Activated CD4-positive, alpha-beta memory T cell treated with anti-CD3 and anti-CD28 coated beads for 36 hours (primary cell): ENCODE measurements around the gene OR1I1. TPM values are rescaled to one million over a fixed set of nuclear protein-coding genes. Genes with fewer than 3 reads are reported as not detected.

Experiments
- CTCF ChIA-PET: fragments of 350-600 bp; sonication (Branson Sonifier 250); formaldehyde crosslinking; loops from one replicate; lab custom pipeline; 2021; ENCODE audit warnings: antibody characterized with exemption, inconsistent platforms; lab: Charles Lee
- POLR2A ChIA-PET: fragments of 350-600 bp; sonication (Branson Sonifier 250); formaldehyde crosslinking; loops from one replicate; lab custom pipeline; 2021; ENCODE audit warnings: antibody characterized with exemption; lab: Charles Lee
- DNase-seq: peaks from one replicate; pipeline ENCODE4 v3.0.0-alpha.2; 2020
- H3K27ac Mint-ChIP-seq: one replicate; pipeline ENCODE4 v1.8.0; 2021; ENCODE audit warnings: mixed read lengths
- H3K27me3 Mint-ChIP-seq: one replicate; pipeline ENCODE4 v1.8.0; 2021; ENCODE audit warnings: mixed read lengths
- H3K36me3 Mint-ChIP-seq: one replicate; pipeline ENCODE4 v1.8.0; 2021; ENCODE audit warnings: mixed read lengths
- H3K4me1 Mint-ChIP-seq: one replicate; pipeline ENCODE4 v1.8.0; 2021; ENCODE audit warnings: low read depth, mixed read lengths
- H3K4me3 Mint-ChIP-seq: one replicate; pipeline ENCODE4 v1.8.0; 2021; ENCODE audit warnings: mild to moderate bottlenecking, mixed read lengths
- H3K9me3 Mint-ChIP-seq: one replicate; pipeline ENCODE4 v1.8.0; 2021; ENCODE audit warnings: mixed read lengths
- intact Hi-C: fragments of 100-400 bp; cut with micrococcal nuclease; formaldehyde crosslinking; loops from one replicate; pipeline ENCODE4 v1.15.1; 2023
- total RNA-seq, 2 experiments: library from RNA; stranded (reverse); gene quantifications; one replicate each; pipeline ENCODE4 v1.2.3, GENCODE V29; 2021

Gene OR1I1
- total RNA-seq, 2 experiments from 2014 or later: not detected

DNA sequence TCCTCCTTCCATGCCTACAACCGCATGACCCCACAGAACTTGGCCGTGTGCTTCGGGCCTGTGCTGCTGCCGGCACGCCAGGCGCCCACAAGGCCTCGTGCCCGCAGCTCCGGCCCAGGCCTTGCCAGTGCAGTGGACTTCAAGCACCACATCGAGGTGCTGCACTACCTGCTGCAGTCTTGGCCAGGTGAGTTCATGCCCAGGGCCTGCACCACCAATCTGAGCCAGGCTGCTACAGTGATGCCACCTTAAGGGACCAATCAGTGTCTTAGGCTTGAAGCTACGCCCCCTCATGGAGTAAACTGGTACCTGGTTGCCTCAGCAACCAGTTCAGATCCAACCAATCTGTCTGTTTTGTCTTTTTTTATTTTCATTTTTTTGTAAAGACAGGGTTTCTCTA is 30.4 kb downstream of the OR1I1 start:
- no peaks in the 10 kb centered on the region for H3K9me3 Mint-ChIP-seq
- CTCF ChIA-PET: interaction anchor here (0.7 to 2.8 kb wide), 3 partner anchors 11 to 132 kb away, joined by 3 to 10 read pairs (median 5); no protein-coding TSS in a partner anchor

DNA sequence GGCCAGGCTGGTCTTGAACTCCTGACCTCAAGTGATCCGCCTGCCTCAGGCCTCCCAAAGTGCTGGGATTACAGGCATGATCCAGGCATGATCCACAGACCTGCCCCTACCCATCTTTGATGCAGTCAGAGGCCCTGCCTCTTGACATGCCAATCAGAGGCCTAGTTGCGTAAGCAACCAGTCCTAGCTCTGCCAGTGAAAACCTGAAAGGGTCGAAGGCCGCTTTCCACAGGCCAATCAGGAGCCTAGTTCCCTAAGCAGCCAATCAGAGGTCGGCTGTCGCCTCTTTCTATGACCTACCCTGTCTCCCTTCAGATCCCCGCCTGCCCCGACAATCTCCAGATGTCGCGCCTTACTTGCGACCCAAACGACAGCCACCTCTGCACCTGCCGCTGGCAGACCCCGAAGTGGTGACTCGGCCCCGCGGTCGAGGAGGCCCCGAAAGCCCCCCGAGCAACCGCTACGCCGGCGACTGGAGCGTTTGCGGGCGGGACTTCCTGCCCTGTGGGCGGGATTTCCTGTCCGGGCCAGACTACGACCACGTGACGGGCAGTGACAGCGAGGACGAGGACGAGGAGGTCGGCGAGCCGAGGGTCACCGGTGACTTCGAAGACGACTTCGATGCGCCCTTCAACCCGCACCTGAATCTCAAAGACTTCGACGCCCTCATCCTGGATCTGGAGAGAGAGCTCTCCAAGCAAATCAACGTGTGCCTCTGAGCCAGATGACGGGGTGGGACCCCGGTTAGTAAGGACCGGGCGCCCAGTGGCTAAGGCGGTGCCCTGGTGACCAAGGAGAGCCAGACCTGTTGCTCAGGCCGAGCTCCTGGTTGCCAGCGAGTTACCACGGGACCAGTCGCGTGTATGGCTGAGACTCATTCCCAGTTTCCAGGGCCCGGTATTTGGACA is 31.5 kb downstream of the OR1I1 start:
- POLR2A ChIA-PET: no interaction called here
- H3K27me3 Mint-ChIP-seq: peaks cover 1% of the 10 kb centered on the region
- no peak overlapping the region for H3K27ac Mint-ChIP-seq
- peaks cover 19% of the 10 kb centered on the region for H3K36me3 Mint-ChIP-seq
- CTCF ChIA-PET: interaction anchor here (2.8 kb wide), 1 partner anchor 12 kb away, joined by 10 read pairs; no protein-coding TSS in a partner anchor
- H3K9me3 Mint-ChIP-seq: no peaks in the 10 kb centered on the region
- intact Hi-C loops: no loop called here
- H3K4me3 Mint-ChIP-seq: no peak overlapping the region
- no peaks in the 10 kb centered on the region for H3K4me1 Mint-ChIP-seq
- DNase-seq: no peak

More for the DNA sequence above, 30.4 kb downstream of the OR1I1 start:
- Mint-ChIP-seq H3K27ac (no peak overlapping the region), H3K4me1 (peaks cover 6% of the 10 kb centered on the region), H3K27me3 (peaks cover 7% of the 10 kb centered on the region), H3K4me3 (no peak overlapping the region), H3K36me3 (peaks cover 12% of the 10 kb centered on the region)
- POLR2A ChIA-PET: no interaction called here
- DNase-seq: no peak
- intact Hi-C loops: no loop called here

DNA sequence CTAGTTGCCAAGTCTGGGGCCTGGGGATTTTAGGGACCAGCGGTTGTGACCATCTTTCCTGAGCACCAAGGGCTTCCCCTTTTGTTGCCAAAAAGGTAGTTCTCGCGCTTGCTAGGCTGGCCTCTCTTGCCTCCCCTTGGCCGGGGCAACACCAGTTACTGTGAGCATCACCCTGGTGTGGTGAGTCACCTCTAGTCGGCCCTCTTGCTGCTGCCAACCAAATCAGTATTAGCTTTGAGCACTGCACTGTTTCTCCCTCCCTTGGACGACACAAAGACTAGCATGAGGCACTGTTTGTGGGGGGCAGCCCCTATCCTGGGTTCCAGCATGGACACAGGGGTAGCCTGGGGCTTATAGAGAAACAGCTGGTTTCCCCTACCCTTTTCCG is 32.1 kb downstream of the OR1I1 start:
- H3K36me3 Mint-ChIP-seq: peaks cover 26% of the 10 kb centered on the region
- no peaks in the 10 kb centered on the region for H3K9me3 Mint-ChIP-seq
- H3K4me3 Mint-ChIP-seq: no peak overlapping the region
- no peaks in the 10 kb centered on the region for H3K4me1 Mint-ChIP-seq
- no peak overlapping the region for H3K27ac Mint-ChIP-seq
- intact Hi-C loops: no loop called here
- CTCF ChIA-PET: no interaction called here
- POLR2A ChIA-PET: no interaction called here
- H3K27me3 Mint-ChIP-seq: no peaks in the 10 kb centered on the region
- DNase-seq: no peak

DNA sequence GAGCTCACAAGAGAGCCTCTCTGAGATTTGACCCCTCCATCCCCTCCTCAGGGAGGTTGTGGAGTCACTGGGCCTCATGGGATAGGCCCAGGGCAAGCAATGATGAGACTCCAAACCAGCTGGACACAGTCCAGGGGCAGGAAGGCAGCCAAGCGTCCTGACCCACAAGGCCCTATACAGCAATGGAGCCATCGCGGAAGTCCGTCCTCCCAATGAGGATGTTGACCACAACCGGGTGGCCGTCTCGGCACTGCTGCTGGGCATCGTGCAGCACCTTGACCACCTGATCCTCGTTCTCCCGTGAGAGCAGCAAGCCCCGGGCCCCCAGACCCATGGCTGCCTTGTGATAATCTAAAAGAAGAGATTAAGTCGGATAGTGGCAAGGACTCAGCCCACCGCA is 33.1 kb downstream of the OR1I1 start:
- Mint-ChIP-seq H3K9me3 (no peaks in the 10 kb centered on the region), H3K4me3 (no peak overlapping the region), H3K27ac (no peak overlapping the region), H3K27me3 (no peaks in the 10 kb centered on the region), H3K4me1 (no peaks in the 10 kb centered on the region), H3K36me3 (peaks cover 31% of the 10 kb centered on the region)
- POLR2A ChIA-PET: no interaction called here
- CTCF ChIA-PET: interaction anchor here (0.6 kb wide), 1 partner anchor 23 kb away, joined by 3 read pairs; no protein-coding TSS in a partner anchor
- intact Hi-C loops: no loop called here
- DNase-seq: no peak

DNA sequence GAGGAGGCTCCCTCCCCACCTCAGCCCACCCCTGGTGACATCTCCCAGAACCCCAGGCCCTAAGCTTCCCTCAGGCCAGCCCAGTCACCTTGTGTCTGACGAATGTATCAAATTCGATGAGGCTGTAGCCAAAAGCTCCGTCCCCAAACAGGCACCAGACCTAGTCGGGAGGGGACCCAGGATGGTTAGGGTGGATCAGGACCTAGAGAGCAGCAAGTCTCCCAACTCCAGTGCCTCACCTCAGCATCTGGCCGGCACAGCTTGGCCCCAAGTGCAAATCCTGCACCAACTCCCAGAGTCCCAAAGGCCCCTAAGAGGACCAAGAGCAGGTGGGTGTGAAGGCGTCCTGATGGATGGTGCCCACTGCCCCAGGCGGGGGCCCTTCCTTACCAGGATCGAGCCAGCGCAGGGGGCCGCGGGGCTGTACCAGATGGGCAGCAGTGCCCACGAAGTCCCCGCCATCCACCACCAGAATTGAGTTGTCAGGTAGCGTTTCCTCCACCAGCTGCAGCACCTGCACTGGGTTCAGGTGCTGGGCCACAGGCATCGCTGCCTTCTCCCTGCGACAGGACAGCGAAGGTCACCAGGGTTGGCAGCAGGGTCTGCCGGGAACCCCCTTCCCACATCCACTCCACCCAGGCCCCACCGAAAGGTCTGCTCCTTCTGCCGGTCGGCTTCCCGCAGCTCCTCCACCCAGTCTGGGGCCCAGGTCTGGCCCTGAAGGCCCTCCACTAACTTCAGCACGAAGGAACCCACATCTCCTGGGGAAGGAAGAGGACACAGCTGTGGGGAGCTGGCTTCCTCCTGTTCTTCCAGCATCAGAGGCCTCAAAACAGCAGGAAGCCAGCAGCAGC is 34.0 kb downstream of the OR1I1 start:
- Mint-ChIP-seq H3K27ac (no peak overlapping the region), H3K4me3 (no peak overlapping the region), H3K27me3 (no peaks in the 10 kb centered on the region), H3K36me3 (peaks cover 38% of the 10 kb centered on the region), H3K4me1 (no peaks in the 10 kb centered on the region), H3K9me3 (no peaks in the 10 kb centered on the region)
- POLR2A ChIA-PET: interaction anchor here (0.5 kb wide), 1 partner anchor 1948 kb away, joined by 3 read pairs; no protein-coding TSS in a partner anchor
- DNase-seq: no peak
- intact Hi-C loops: no loop called here
- CTCF ChIA-PET: interaction anchor here (0.5 to 0.6 kb wide), 2 partner anchors 24 to 415 kb away, joined by 3 to 5 read pairs; no protein-coding TSS in a partner anchor

DNA sequence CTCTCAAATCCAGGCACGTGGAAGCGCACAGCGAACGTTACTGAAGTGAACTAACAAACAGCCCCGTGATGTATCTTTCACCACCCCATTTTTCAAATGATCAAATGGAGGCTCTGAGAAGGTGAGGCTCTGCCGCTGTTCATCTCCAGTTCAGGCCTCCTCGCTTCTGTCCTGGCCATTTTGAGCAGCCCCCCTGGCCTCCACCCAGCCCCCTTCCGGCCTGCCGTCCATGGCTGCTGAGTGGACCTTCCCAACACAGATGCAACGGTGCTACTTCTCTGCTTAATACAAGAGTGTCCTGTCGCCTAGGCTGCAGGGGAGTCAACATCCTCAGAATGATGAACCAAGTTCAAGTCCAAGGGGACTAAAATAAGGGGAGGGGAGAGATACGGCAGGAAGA is 34.8 kb downstream of the OR1I1 start:
- ChIA-PET CTCF (interaction anchor here (0.5 to 0.6 kb wide), 2 partner anchors 45 to 415 kb away, joined by 3 to 5 read pairs; no protein-coding TSS in a partner anchor), POLR2A (no interaction called here)
- no peaks in the 10 kb centered on the region for H3K4me1 Mint-ChIP-seq
- H3K27ac Mint-ChIP-seq: no peak overlapping the region
- H3K9me3 Mint-ChIP-seq: no peaks in the 10 kb centered on the region
- intact Hi-C loops: no loop called here
- H3K27me3 Mint-ChIP-seq: no peaks in the 10 kb centered on the region
- no peak for DNase-seq
- no peak overlapping the region for H3K4me3 Mint-ChIP-seq
- H3K36me3 Mint-ChIP-seq: peaks cover 41% of the 10 kb centered on the region

DNA sequence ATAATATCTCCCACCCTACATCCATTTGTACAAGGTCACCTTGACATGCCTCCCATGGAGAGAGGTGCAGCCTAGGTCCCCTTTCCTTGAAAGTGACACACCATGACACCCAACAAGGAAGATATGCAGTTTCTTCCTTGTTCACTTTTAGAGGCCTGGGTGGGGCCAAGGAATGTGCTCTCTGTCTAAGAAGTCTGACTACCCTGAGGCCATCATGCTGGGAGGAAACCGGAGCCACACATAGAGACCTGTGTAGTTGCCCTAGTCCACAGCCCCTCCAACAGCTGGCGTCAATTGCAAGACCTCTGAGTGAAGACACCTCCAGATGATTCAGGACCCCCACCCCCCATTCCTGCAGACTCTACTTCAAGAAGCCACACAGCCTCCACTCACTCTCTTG is 36.2 kb downstream of the OR1I1 start:
- H3K27ac Mint-ChIP-seq: no peak overlapping the region
- H3K4me1 Mint-ChIP-seq: no peaks in the 10 kb centered on the region
- intact Hi-C loops: no loop called here
- no peak for DNase-seq
- no peaks in the 10 kb centered on the region for H3K9me3 Mint-ChIP-seq
- ChIA-PET POLR2A (no interaction called here), CTCF (interaction anchor here (1.3 to 2.0 kb wide), 2 partner anchors 17 to 36 kb away, joined by 3 to 7 read pairs; no protein-coding TSS in a partner anchor)
- no peaks in the 10 kb centered on the region for H3K27me3 Mint-ChIP-seq
- no peak overlapping the region for H3K4me3 Mint-ChIP-seq
- peaks cover 46% of the 10 kb centered on the region for H3K36me3 Mint-ChIP-seq

DNA sequence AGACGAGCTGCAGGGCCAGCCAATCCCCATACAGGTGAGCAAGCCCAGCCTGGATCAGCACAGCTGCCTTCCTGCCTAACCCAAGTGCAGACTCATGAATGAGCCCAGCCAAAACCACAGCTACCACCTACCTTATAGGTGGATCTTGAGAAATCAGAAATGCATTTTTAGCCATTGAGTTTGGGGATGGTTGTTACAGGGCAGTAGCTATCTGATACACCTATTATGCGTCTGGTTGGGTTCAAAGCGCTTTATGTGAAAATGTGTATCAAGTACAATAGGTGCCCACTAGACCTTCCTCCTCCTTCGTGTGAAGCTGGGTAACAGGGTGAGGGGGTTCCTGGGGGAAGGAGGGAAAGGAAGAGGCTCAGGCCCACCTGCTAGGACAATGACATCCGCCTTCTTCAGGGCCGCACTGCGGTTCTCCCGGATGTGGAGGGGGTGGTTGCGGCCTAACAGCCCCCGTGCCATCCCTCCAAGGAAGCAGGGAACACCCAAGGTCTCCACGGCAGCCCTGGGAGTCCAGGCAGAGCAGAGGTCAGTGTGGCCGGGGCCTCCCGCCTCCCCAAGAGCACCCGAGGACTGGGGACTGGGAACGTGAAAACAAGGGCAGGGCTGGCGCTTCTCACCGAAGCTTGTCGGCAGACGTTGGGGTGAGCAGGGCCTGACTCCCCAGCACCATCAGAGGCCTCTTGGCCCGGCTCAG is 36.9 kb downstream of the OR1I1 start:
- peaks cover 46% of the 10 kb centered on the region for H3K36me3 Mint-ChIP-seq
- H3K9me3 Mint-ChIP-seq: no peaks in the 10 kb centered on the region
- DNase-seq: no peak
- H3K27ac Mint-ChIP-seq: no peak overlapping the region
- H3K27me3 Mint-ChIP-seq: no peaks in the 10 kb centered on the region
- CTCF ChIA-PET: interaction anchor here (1.3 to 2.0 kb wide), 2 partner anchors 17 to 35 kb away, joined by 3 to 7 read pairs; no protein-coding TSS in a partner anchor
- H3K4me1 Mint-ChIP-seq: peaks cover 3% of the 10 kb centered on the region
- no peak overlapping the region for H3K4me3 Mint-ChIP-seq
- POLR2A ChIA-PET: no interaction called here
- intact Hi-C loops: no loop called here

DNA sequence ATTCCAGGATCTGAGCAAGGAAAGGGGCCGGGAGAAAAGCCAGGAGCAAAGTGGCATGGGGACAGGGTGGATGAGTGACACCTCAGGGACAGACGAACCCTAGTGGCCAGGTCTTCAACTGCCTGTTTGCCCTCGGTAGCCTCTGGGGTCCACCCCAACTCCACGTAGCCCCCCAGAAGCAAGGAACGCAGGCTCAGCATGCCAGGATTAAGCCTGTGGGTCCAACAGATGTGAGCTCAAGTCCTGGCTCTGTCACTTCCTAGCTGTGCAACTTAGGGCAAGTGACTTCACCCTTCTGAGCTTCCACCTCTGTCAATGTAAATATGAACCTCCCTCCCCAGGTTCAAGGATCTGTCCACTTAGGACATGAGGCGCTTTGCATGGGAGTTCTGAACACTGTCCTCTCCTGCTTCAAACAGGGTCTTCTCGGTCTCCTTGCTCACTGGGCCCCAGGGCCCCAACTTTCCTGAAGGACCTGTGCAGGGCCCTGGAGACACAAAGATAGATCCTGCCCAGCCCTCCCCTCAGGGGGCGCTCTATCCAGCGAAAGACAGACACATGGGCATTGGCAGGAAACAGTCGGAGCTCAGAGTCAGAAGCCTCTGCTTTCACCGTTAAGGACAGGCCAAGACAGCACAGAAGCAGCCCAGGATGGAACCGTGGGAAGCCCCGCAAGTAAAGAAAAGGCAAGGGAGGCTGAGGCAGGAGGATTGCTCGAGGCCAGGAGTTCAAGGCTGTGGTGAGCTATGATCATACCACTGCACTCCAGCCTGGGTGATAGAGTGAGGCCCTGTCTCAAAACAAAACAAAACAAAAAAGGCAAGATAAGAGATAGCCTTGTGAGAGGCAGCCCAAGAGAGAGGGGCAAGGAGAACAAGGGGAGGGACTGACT is 38.4 kb downstream of the OR1I1 start:
- Mint-ChIP-seq H3K4me3 (no peak overlapping the region), H3K36me3 (peaks cover 40% of the 10 kb centered on the region), H3K27me3 (no peaks in the 10 kb centered on the region), H3K27ac (no peak overlapping the region), H3K4me1 (peaks cover 10% of the 10 kb centered on the region), H3K9me3 (no peaks in the 10 kb centered on the region)
- intact Hi-C loops: no loop called here
- ChIA-PET CTCF (interaction anchor here (2.0 kb wide), 1 partner anchor 34 kb away, joined by 7 read pairs; no protein-coding TSS in a partner anchor), POLR2A (interaction anchor here (0.7 kb wide), 1 partner anchor 466 kb away, joined by 3 read pairs; no protein-coding TSS in a partner anchor)
- no peak for DNase-seq

DNA sequence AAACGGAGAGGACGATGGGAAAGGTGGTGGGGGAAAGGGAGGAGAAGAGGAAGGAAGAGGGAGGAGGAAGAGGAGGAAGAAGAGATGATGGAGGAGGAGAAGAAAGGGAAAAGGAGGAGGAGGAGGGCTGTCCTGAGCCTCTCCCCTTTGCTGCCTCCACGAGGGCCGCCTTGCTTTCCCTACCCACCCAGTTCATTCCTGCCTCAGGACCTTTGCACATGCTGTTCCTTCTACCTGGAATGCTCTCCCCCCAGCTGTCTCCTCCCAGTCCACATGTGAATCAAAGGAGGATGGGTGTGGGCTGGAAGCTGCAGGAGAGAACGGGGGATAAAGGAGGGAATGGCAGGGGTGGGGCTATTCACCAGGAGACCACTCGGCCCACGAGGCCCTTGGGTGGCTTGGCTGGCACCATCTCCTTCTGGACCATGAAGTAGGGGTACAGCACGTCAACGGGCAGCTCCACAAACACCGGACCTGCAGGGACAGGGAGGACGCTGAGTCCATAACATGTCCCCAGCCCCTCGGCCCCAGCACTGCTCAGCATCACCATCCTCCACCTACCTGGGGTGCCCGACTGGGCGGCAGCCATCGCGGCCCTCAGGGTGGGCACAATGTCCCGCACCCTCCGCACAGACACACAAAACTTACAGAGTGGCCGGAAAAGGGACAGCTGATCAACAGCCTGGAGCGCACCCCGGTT is 40.5 kb downstream of the OR1I1 start:
- Mint-ChIP-seq H3K4me1 (peaks cover 14% of the 10 kb centered on the region), H3K27ac (no peak overlapping the region), H3K36me3 (peaks cover 34% of the 10 kb centered on the region), H3K9me3 (no peaks in the 10 kb centered on the region), H3K27me3 (no peaks in the 10 kb centered on the region), H3K4me3 (no peak overlapping the region)
- intact Hi-C loops: no loop called here
- no peak for DNase-seq
- POLR2A ChIA-PET: no interaction called here
- CTCF ChIA-PET: no interaction called here
